Right lobe of liver (tissue), 4 donors: ENCODE measurements around the gene B4GALT1.

ENCODE experiments used
- POLR2A ChIP-seq: fragments of 450-650 bp; IDR thresholded peaks from one replicate; pipeline ENCODE4 v1.6.1; 2017; ENCODE audit warnings: antibody characterized with exemption, mild to moderate bottlenecking
- TF ChIP-seq, protein P1 (sequence below), 4 donors: fragments of 200-600 bp in 3 of 4; fragments of 450-650 bp in 1 of 4; IDR thresholded peaks; one replicate each; pipeline versions ENCODE4 v1.5.1 to v1.8.0; 2016 to 2022; ENCODE audit warnings: antibody characterized with exemption in 4 of 4, mild to moderate bottlenecking in 2 of 4
- donor health status: DM: no; HTN: no; CAD: no.
- donor health status: DM: no; HTN: no; CAD: no.
- donor health status: DM: no; HTN: yes; CAD: no.

- no peak for TF ChIP-seq POLR2A
- TF ChIP-seq, protein P1, sequence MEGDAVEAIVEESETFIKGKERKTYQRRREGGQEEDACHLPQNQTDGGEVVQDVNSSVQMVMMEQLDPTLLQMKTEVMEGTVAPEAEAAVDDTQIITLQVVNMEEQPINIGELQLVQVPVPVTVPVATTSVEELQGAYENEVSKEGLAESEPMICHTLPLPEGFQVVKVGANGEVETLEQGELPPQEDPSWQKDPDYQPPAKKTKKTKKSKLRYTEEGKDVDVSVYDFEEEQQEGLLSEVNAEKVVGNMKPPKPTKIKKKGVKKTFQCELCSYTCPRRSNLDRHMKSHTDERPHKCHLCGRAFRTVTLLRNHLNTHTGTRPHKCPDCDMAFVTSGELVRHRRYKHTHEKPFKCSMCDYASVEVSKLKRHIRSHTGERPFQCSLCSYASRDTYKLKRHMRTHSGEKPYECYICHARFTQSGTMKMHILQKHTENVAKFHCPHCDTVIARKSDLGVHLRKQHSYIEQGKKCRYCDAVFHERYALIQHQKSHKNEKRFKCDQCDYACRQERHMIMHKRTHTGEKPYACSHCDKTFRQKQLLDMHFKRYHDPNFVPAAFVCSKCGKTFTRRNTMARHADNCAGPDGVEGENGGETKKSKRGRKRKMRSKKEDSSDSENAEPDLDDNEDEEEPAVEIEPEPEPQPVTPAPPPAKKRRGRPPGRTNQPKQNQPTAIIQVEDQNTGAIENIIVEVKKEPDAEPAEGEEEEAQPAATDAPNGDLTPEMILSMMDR (IDR thresholded peaks at IDR 0.05), result no peak
Observed at GRCh38 chr9:33135470-33135958, 31.6 kb downstream of the B4GALT1 start.
